GM12878 (cell line): ENCODE data around the gene WNT5A. TPM values are rescaled to one million over a fixed set of nuclear protein-coding genes. Genes with fewer than 3 reads are reported as not detected.

ENCODE experiments used
- ATAC-seq: fragments of 200-7000 bp; cut with Tn5 transposase; 3 replicates; pipeline ENCODE4 v1.9.1; 2020; ENCODE audit warnings: mild to moderate bottlenecking, moderate library complexity
- BruUV-seq: library from RNA; stranded (reverse); fragments of 400-500 nt; replicated peaks from 2 replicates; lab custom pipeline; 2021; lab: Mats Ljungman, UMichigan
- CTCF ChIA-PET: fragments of 300-600 bp; sonication (Branson Sonifier 250); formaldehyde crosslinking; extraction: SDS; loops from one replicate; lab custom pipeline; 2021; ENCODE audit warnings: inconsistent platforms; lab: Yijun Ruan, JAX
- POLR2A ChIA-PET: fragments of 350-600 bp; formaldehyde crosslinking; extraction: SDS; loops from one replicate; lab custom pipeline; 2021; ENCODE audit warnings: inconsistent platforms; lab: Charles Lee
- RAD21 ChIA-PET: fragments of 300-600 bp; sonication (Branson Sonifier 250); formaldehyde crosslinking; loops from one replicate; lab custom pipeline; 2023; ENCODE audit warnings: antibody characterized with exemption; ENCODE audit not compliant: unreplicated experiment; lab: Charles Lee
- SMC1A ChIA-PET: fragments of 300-600 bp; sonication (Branson Sonifier 250); formaldehyde crosslinking; loops from one replicate; lab custom pipeline; 2023; ENCODE audit not compliant: unreplicated experiment, uncharacterized antibody; lab: Charles Lee
- DNase-seq: peaks from one replicate; pipeline ENCODE4 v3.0.0-alpha.2; 2011; ENCODE audit warnings: low read depth, low spot score
- FAIRE-seq: peaks from 3 replicates; lab custom pipeline; 2011; peaks lifted over from hg19 to GRCh38; lab: Jason Lieb, UNC
- H2AFZ ChIP-seq: 2 replicates; pipeline ENCODE4 v1.6.0; 2011; ENCODE audit warnings: low read depth, low read length, control low read depth; ENCODE audit not compliant: control insufficient read depth
- H3K27ac ChIP-seq: 2 replicates; pipeline ENCODE4 v1.5.1; 2011; ENCODE audit warnings: control low read depth; ENCODE audit not compliant: control insufficient read depth, insufficient read depth
- H3K27me3 ChIP-seq, 2 experiments: replicated peaks in 1 of 2; 2 replicates each; pipeline versions ENCODE4 v1.6.0 to v1.6.1; 2011; ENCODE audit warnings: low read length in 1 of 2; ENCODE audit not compliant: control insufficient read depth in 2 of 2, insufficient read depth in 2 of 2
- H3K36me3 ChIP-seq, 2 experiments: 2 replicates each; pipeline ENCODE4 v1.5.1; 2011; ENCODE audit warnings: low read length in 1 of 2; ENCODE audit not compliant: control insufficient read depth in 2 of 2, insufficient read depth in 2 of 2
- H3K4me1 ChIP-seq: 2 replicates; pipeline ENCODE4 v1.6.1; 2011; ENCODE audit warnings: mild to moderate bottlenecking, low read length, moderate library complexity, mixed read lengths; ENCODE audit not compliant: control insufficient read depth, insufficient read depth
- H3K4me2 ChIP-seq: 2 replicates; pipeline ENCODE4 v1.6.0; 2011; ENCODE audit warnings: control low read depth; ENCODE audit not compliant: control insufficient read depth, insufficient read depth
- H3K4me3 ChIP-seq: fragments of 200-600 bp; sonication (generic); 2 replicates; pipeline ENCODE4 v1.5.1; 2016
- H3K79me2 ChIP-seq: 2 replicates; pipeline ENCODE4 v1.6.0; 2011; ENCODE audit warnings: low read length; ENCODE audit not compliant: control insufficient read depth, insufficient read depth
- H3K9ac ChIP-seq: 2 replicates; pipeline ENCODE4 v1.8.0; 2011; ENCODE audit warnings: low read length, control low read depth, mixed read lengths; ENCODE audit not compliant: control insufficient read depth, insufficient read depth
- H3K9me3 ChIP-seq: replicated peaks from 3 replicates; pipeline ENCODE4 v1.5.1; 2011; ENCODE audit warnings: mild to moderate bottlenecking, low read length; ENCODE audit not compliant: control insufficient read depth, insufficient read depth
- H4K20me1 ChIP-seq: 2 replicates; pipeline ENCODE4 v1.6.0; 2011; ENCODE audit not compliant: control insufficient read depth, insufficient read depth
- CBFB ChIP-seq: IDR thresholded peaks from 2 replicates; pipeline ENCODE4 v1.6.1; 2016; ENCODE audit warnings: antibody characterized with exemption, low read depth
- CREB1 ChIP-seq: IDR thresholded peaks from 2 replicates; pipeline ENCODE4 v1.6.1; 2012; ENCODE audit warnings: low read depth, mild to moderate bottlenecking, inconsistent platforms
- NFXL1 ChIP-seq: fragments of 450-650 bp; IDR thresholded peaks from 2 replicates; pipeline ENCODE4 v1.6.1; 2017; ENCODE audit warnings: antibody characterized with exemption, mild to moderate bottlenecking, borderline replicate concordance
- NR2F1 ChIP-seq: fragments of 450-650 bp; conservative IDR thresholded peaks from 2 replicates; pipeline ENCODE4 v1.6.1; 2017; ENCODE audit warnings: mild to moderate bottlenecking
- RBBP5 ChIP-seq: fragments of 200-600 bp; sonication (generic); conservative IDR thresholded peaks from 2 replicates; pipeline ENCODE4 v1.6.1; 2016
- TBL1XR1 ChIP-seq: IDR thresholded peaks from 2 replicates; pipeline ENCODE4 v1.6.1; 2012; ENCODE audit warnings: low read depth, low read length, improper control_type of control experiment
- YY1 ChIP-seq: IDR thresholded peaks from 2 replicates; pipeline ENCODE4 v1.6.1; 2011; ENCODE audit warnings: low read depth, mild to moderate bottlenecking, low read length
- ZBTB11 ChIP-seq: fragments of 450-650 bp; formaldehyde crosslinking; IDR thresholded peaks from 2 replicates; pipeline ENCODE4 v1.5.0; 2022; ENCODE audit warnings: mild to moderate bottlenecking, missing genetic modification characterization
- WGBS: methylation state at CpG from one replicate; pipeline ENCODE4 v1.1.6; 2016; ENCODE audit warnings: low lambda C conversion rate; ENCODE audit not compliant: insufficient replicate concordance, insufficient coverage; ENCODE audit errors: missing lambda C conversion rate; 5-methylcytosine and 5-hydroxymethylcytosine counted together
- in situ Hi-C: fragments of 300-500 bp; cut with MboI; formaldehyde crosslinking; loops from 9 replicates; pipeline ENCODE4 v1.14.3; 2018; ENCODE audit warnings: mixed read lengths
- intact Hi-C: fragments of 100-400 bp; cut with micrococcal nuclease; formaldehyde crosslinking; loops from one replicate; pipeline ENCODE4 v1.14.2; 2022; ENCODE audit not compliant: unreplicated experiment
- polyA plus RNA-seq, 11 experiments: library from polyadenylated mRNA; depleted of rRNA in 4 of 11; unstranded in 6 of 11; stranded (reverse) in 5 of 11; fragments of >200 nt; fragmentation: Nextera tagmentation in 4 of 11; fragmentation: Illumina TruSeq in 1 of 11; extraction: Ambion mirVana in 4 of 11; extraction: Trizol in 1 of 11; gene quantifications; 1 replicate in 1 of 11; 2 replicates in 10 of 11; pipeline versions ENCODE4 v1.2.1 to v1.2.3, GENCODE V29; 2011 to 2016; ENCODE audit warnings: inconsistent platforms in 2 of 11, missing spikeins in 2 of 11, low read depth in 1 of 11
- total RNA-seq, 4 experiments: library from RNA; depleted of rRNA in 3 of 4; stranded (reverse); fragments of >200 nt in 3 of 4; fragmentation: Illumina TruSeq in 1 of 4; extraction: Trizol in 1 of 4; gene quantifications; 2 replicates each; pipeline versions ENCODE4 v1.2.1 to v1.2.3, GENCODE V29; 2013 to 2021
- TF ChIP-seq, protein P1 (sequence below): fragments of 450-650 bp; IDR thresholded peaks from 2 replicates; pipeline ENCODE4 v1.6.1; 2016; ENCODE audit warnings: mild to moderate bottlenecking
- TF ChIP-seq, protein P2 (sequence below): fragments of 450-650 bp; IDR thresholded peaks from 2 replicates; pipeline ENCODE4 v1.6.1; 2017; ENCODE audit warnings: borderline replicate concordance
- TF ChIP-seq, protein P3 (sequence below): fragments of 450-650 bp; IDR thresholded peaks from 2 replicates; pipeline ENCODE4 v1.6.1; 2017; ENCODE audit warnings: low read depth, mild to moderate bottlenecking, moderate library complexity
- TF ChIP-seq, protein P4 (sequence below): IDR thresholded peaks from 2 replicates; pipeline ENCODE4 v1.6.1; 2012; ENCODE audit warnings: mild to moderate bottlenecking, low read depth, low read length
- TF ChIP-seq, protein P5 (sequence below): IDR thresholded peaks from 2 replicates; pipeline ENCODE4 v1.6.1; 2011; ENCODE audit warnings: low read depth, mild to moderate bottlenecking, low read length, moderate library complexity, borderline replicate concordance; ENCODE audit errors: extremely low read depth

The WNT5A gene
- total and polyA plus RNA-seq, 10 of the 15 experiments (the other 5 are each of a cell fraction or from before 2014, with no cell fraction given) = 0.06 to 2.8 (median 0.39) TPM

- no peak overlapping the region for H2AFZ ChIP-seq
- ATAC-seq = no peak
- no peak overlapping the region for H3K9ac ChIP-seq
- no peak for DNase-seq
- intact Hi-C loops = no loop called here
- ChIA-PET CTCF (interaction anchor here (0.5 kb wide), 1 partner anchor 708 kb away, joined by 3 read pairs; no protein-coding TSS in a partner anchor), RAD21 (interaction anchor here (0.9 to 1.5 kb wide), 2 partner anchors 199 to 224 kb away, joined by 3 to 4 read pairs; no protein-coding TSS in a partner anchor), POLR2A (no interaction called here), SMC1A (interaction anchor here (0.5 kb wide), 1 partner anchor 563 kb away, joined by 3 read pairs; no protein-coding TSS in a partner anchor)
- H3K79me2 ChIP-seq = no peaks in the 10 kb centered on the region
- no TSS peak for BruUV-seq
- WGBS = 0% methylated on average over 2 of the region's 2 CpGs
- in situ Hi-C loops = no loop called here
- H3K4me3 ChIP-seq = no peak overlapping the region
- no peaks in the 10 kb centered on the region for H3K27me3 ChIP-seq
- H3K4me2 ChIP-seq = no peak overlapping the region
- no peaks in the 10 kb centered on the region for H4K20me1 ChIP-seq
- no peak overlapping the region for H3K27ac ChIP-seq
- FAIRE-seq = no peak
- no peaks in the 10 kb centered on the region for H3K36me3 ChIP-seq
- no peaks in the 10 kb centered on the region for H3K4me1 ChIP-seq
- no peaks in the 10 kb centered on the region for H3K9me3 ChIP-seq
- TF ChIP-seq NFXL1 (no peak), YY1 (no peak), TBL1XR1 (no peak), CBFB (no peak), NR2F1 (no peak), ZBTB11 (no peak), RBBP5 (no peak), CREB1 (no peak)
- TF ChIP-seq, protein P1, sequence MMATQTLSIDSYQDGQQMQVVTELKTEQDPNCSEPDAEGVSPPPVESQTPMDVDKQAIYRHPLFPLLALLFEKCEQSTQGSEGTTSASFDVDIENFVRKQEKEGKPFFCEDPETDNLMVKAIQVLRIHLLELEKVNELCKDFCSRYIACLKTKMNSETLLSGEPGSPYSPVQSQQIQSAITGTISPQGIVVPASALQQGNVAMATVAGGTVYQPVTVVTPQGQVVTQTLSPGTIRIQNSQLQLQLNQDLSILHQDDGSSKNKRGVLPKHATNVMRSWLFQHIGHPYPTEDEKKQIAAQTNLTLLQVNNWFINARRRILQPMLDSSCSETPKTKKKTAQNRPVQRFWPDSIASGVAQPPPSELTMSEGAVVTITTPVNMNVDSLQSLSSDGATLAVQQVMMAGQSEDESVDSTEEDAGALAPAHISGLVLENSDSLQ = no peak
- TF ChIP-seq, protein P2, sequence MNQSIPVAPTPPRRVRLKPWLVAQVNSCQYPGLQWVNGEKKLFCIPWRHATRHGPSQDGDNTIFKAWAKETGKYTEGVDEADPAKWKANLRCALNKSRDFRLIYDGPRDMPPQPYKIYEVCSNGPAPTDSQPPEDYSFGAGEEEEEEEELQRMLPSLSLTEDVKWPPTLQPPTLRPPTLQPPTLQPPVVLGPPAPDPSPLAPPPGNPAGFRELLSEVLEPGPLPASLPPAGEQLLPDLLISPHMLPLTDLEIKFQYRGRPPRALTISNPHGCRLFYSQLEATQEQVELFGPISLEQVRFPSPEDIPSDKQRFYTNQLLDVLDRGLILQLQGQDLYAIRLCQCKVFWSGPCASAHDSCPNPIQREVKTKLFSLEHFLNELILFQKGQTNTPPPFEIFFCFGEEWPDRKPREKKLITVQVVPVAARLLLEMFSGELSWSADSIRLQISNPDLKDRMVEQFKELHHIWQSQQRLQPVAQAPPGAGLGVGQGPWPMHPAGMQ = no peak
- TF ChIP-seq, protein P3, sequence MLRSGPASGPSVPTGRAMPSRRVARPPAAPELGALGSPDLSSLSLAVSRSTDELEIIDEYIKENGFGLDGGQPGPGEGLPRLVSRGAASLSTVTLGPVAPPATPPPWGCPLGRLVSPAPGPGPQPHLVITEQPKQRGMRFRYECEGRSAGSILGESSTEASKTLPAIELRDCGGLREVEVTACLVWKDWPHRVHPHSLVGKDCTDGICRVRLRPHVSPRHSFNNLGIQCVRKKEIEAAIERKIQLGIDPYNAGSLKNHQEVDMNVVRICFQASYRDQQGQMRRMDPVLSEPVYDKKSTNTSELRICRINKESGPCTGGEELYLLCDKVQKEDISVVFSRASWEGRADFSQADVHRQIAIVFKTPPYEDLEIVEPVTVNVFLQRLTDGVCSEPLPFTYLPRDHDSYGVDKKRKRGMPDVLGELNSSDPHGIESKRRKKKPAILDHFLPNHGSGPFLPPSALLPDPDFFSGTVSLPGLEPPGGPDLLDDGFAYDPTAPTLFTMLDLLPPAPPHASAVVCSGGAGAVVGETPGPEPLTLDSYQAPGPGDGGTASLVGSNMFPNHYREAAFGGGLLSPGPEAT = no peak
- TF ChIP-seq, protein P4, sequence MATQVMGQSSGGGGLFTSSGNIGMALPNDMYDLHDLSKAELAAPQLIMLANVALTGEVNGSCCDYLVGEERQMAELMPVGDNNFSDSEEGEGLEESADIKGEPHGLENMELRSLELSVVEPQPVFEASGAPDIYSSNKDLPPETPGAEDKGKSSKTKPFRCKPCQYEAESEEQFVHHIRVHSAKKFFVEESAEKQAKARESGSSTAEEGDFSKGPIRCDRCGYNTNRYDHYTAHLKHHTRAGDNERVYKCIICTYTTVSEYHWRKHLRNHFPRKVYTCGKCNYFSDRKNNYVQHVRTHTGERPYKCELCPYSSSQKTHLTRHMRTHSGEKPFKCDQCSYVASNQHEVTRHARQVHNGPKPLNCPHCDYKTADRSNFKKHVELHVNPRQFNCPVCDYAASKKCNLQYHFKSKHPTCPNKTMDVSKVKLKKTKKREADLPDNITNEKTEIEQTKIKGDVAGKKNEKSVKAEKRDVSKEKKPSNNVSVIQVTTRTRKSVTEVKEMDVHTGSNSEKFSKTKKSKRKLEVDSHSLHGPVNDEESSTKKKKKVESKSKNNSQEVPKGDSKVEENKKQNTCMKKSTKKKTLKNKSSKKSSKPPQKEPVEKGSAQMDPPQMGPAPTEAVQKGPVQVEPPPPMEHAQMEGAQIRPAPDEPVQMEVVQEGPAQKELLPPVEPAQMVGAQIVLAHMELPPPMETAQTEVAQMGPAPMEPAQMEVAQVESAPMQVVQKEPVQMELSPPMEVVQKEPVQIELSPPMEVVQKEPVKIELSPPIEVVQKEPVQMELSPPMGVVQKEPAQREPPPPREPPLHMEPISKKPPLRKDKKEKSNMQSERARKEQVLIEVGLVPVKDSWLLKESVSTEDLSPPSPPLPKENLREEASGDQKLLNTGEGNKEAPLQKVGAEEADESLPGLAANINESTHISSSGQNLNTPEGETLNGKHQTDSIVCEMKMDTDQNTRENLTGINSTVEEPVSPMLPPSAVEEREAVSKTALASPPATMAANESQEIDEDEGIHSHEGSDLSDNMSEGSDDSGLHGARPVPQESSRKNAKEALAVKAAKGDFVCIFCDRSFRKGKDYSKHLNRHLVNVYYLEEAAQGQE = no peak
- TF ChIP-seq, protein P5, sequence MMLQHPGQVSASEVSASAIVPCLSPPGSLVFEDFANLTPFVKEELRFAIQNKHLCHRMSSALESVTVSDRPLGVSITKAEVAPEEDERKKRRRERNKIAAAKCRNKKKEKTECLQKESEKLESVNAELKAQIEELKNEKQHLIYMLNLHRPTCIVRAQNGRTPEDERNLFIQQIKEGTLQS = no peak
Measured at GRCh38 chr3:55523471-55523870, 36.4 kb upstream of the WNT5A start.
